Smooth muscle cell of the umbilical artery (primary cell): ENCODE results near the gene HSDL2. TPM values are rescaled to one million over a fixed set of nuclear protein-coding genes. Genes with fewer than 3 reads are reported as not detected.

ENCODE experiments used
- total RNA-seq: library from RNA; depleted of rRNA; stranded (reverse); fragments of >200 nt; gene quantifications from 2 replicates; pipeline ENCODE4 v1.2.3, GENCODE V29; 2014

The HSDL2 gene
- 30.6 and 35.9 TPM in 2 replicates for total RNA-seq

GRCh38 chr9:112380102-112380824 lies at the start of gene HSDL2:
Gene HSDL2, plus strand, starts transcription at chr9:112380108. Its CDS starts 56 bp downstream, at chr9:112380164.

GRCh38 chr9:112332977-112333638 lies 46.8 kb upstream of the HSDL2 start, which contains the start of gene PTBP3:
Gene PTBP3, minus strand, starts transcription at chr9:112333619. Its CDS starts 35,754 bp downstream, at chr9:112297865.

GRCh38 chr9:112486221-112487007 lies 106.5 kb downstream of the HSDL2 start, which contains the start of gene KIAA1958:
Gene KIAA1958, plus strand, starts transcription at chr9:112486827. Its CDS starts 87,254 bp downstream, at chr9:112574081.

Other genes starting within 250 kb of the HSDL2 start
- gene SUSD1, start 204.8 kb upstream of the HSDL2 start, total RNA-seq: 37.4 and 53.7 TPM in 2 replicates
- gene PTBP3, start 46.5 kb upstream of the HSDL2 start, total RNA-seq: 22.3 and 27.0 TPM in 2 replicates
- gene KIAA1958, start 106.7 kb downstream of the HSDL2 start, total RNA-seq: 0.89 and 2.1 TPM in 2 replicates